Activated CD4-positive, CD25-positive, alpha-beta regulatory T cell treated with anti-CD3 and anti-CD28 coated beads, Interleukin-2, amount 50 U/mL, for 24 hours (primary cell): ENCODE data around the gene LIPT2.
A peak's percentile ranks its signal among the peaks of the same experiment; 100 is the strongest.

ENCODE experiments used
- ATAC-seq, 2 donors: fragments of 150-1000 bp; cut with Tn5 transposase; one replicate each; pipeline ENCODE4 v1.10.0; 2021; ENCODE audit warnings: mild to moderate bottlenecking in 1 of 2, moderate library complexity in 1 of 2

Gene LIPT2

DNA sequence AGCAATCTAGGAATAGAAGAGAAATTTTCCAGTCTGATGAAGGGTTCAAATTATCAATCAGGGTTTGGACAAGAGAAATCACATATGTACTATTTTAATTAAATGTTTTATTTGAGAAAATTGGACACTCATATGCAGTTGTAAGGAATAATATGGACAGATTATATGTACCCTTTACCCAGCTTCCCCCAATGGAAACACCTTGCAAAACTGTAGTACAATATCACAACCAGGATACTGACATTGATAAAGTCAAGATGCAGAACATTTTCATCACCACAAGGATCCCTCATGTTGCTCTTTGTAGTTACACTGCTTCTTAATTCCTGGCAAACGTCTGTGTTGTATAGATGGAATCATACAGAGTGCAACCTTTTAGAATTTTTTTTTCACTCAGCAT, 1.4 kb upstream of the LIPT2 start:
- no peak for ATAC-seq

DNA sequence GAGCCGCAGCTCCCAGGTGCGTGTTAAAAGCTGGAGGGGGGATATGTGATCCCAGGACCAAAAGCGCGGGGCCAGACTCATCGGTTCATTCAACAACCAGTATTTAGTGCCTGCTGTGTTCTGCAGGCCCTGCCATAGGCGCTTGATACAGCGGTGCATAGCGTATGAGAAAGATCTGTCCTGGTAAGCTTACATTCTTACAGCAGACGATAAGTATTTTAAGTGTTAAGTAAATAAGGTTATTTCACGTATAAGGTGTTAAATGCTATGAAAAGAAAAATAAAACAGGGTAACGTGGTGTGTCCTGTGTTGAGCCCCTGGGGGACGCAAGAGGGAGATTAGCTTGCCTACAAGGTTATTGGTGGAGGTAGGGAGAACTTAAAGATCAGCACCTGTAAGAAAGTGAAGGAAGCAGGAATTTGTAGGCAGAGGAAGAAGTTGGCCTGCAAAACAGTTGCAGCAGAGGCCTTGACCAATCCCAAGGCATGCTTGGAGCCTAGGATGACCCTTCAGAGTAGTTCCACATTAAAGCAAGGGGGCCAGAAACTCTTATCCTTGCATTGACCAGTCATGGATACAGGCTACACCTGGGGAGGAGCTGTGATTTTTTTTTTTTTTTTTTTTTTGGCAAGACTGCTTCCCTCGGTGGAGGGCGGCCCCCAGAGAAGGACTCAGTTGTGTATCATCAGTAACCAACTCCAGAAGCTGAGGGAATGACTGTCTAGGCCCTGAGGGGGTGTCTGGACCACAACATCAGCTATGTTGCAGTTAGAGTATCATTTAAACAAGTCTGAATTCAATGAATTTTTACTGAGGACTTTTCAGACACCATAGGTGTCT, 487 bp upstream of the LIPT2 start:
- ATAC-seq = no peak

GRCh38 chr11:74492084-74492483, 1.4 kb downstream of the LIPT2 start:
- ATAC-seq = no peak

DNA sequence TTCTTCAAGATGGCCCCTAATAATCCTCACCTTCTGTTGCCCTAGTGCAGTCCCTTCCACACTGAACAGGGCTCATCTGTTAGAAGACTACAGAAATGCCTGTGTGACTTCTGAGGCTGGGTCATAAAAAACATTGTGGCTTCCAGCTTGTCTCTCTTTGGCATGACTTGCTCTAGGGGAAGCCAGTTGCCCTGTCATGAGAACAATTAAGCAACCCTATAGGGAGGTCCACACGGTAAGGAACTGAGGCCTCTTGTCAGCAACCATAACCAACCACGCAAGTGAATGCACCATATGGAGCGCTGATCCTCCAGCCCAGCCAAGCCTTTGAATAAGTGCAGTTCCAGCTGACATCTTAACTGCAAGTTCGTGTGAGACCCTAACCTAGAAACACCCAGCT, 2.6 kb downstream of the LIPT2 start:
- ATAC-seq = no peak

GRCh38 chr11:74487875-74488274, 5.6 kb downstream of the LIPT2 start:
- ATAC-seq = no peak

DNA sequence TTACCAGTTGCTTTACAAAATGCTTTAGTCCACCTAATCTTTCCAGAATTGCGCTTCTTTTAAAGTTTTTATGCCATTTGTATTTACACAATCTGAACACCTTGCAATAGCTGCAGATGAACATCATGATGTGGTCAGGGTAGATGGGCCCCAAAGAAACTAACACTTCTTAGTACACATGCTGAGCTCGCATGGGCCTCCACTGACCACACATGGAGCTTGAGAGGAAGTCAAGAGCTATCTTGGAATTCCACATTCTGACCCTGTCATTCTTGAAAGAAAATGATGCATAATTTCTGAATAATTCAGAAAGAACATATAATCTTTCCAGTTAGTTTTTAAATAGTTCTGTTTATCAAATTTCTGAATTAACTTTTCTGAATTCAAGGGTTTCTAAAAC, 7.7 kb downstream of the LIPT2 start:
- ATAC-seq = no peak

DNA sequence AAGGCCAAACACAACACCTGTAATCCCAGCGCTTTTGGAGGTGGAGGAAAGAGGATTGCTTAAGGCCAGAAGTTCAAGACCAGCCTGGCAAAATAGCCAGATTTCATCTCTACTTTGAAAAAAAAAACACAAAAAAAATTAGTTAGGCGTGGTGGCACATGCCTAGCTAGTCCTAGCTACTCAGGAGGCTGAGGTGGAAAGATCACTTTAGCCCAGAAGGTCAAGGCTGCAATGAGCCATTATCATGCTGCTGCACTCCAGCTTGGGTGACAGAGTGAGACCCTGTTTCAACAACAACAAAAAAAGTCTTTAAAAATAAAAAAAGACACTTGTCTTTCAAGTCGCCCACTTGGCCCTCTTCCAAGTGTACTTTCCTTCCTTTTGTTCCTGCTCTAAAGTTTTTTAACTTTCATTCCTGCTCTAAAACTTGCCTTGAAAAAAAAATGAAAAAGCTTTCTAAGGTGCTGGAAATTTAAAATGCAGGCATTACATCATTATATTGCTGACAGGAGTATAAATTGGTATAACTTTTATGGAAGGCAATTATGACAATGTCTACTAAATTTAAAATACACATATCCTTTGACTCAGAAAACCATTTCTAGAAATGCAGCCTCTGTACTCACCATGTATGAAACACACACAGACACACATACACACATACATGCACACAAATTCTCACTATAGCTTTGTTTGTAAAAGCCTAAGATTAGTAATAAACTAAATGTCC, 12.7 kb downstream of the LIPT2 start:
- ATAC-seq = no peak

GRCh38 chr11:74479732-74480123, 13.8 kb downstream of the LIPT2 start:
- no peak for ATAC-seq

DNA sequence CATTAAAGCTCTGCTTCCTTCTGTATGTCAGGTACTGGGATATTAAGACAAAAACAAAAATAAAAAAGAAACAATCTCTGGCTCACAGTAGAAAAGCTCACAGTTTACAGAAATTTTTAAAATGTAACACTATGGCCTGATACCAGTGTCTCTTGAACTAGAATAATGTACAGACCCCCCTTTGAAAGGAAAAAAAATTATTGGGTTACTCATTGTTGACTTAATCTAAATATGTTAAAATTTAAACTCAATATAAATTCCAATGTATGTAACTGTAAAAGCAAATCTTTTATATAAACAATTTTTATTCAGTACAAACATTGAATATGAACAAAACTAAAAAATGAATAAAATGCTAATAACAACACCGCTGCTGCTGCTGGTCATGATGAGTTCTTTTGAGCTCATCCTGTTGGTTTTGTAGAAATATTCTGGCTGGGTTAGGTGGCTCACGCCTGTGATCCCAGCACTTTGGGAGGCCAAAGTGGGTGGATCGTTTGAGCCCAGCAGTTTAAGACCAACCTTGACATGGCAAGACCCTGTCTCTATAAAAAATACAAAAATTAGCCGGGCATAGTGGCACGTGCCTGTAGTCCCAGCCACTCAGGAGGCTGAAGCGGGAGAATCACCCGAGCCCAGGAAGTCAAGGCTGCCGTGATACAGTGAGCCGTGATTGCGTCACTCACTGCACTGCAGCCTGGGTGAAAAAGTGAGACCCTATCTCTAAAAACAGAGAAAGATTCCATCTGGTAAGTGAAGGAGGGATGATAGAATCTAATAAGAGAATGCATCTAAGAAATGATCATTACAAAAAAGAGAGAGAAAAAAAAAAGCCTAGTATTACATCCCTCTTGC, 14.4 kb downstream of the LIPT2 start:
- ATAC-seq = no peak

- no peak for ATAC-seq
Measured at GRCh38 chr11:74476536-74476935, 17.0 kb downstream of the LIPT2 start.

GRCh38 chr11:74474316-74474715, 19.2 kb downstream of the LIPT2 start:
- no peak for ATAC-seq

GRCh38 chr11:74473382-74474173, 19.9 kb downstream of the LIPT2 start:
- ATAC-seq = no peak

- peak in 1 of 2 donors; percentile 36 for ATAC-seq
Measured at GRCh38 chr11:74471668-74472429, 21.7 kb downstream of the LIPT2 start.

- no peak for ATAC-seq
Measured at GRCh38 chr11:74471037-74471436, 22.5 kb downstream of the LIPT2 start.

DNA sequence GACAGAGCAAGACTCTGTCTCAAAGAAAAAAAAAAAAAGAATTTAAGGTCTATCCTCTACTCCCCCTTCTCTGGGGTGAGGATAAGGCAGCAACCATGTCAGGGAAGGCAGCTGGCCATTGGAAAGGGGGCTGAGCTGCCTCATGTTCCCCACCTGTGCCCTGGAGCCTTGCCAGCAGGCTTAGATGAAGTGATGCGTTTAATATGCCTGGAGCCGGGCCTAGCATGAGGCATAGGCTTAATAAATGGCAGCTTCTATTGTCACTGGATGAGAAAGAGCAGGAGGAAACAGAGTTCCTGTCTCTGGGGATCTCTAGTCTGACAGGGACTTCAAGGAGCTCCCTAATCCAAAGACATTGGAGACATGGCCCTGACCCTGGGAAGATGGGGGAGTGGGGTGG, 23.0 kb downstream of the LIPT2 start:
- no peak for ATAC-seq

DNA sequence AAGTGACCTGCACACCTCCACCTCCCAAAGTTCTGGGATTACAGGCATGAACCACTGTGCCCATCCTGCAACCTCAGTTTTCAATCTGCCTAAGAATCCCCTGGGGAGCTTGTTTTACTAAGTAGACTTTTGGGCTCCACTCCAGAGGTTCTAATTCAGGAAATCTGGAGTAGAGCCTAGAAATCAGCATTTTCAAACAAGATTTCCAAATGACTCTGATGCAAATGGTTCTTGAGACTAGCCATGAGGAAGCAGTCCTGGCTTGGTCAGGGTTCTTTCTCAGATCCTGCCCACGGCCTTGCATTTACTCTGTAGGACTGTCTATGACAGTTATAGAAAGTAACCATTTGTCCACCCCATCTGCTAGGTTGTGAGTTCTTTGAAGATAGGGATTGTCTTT, 24.6 kb downstream of the LIPT2 start:
- ATAC-seq = no peak

DNA sequence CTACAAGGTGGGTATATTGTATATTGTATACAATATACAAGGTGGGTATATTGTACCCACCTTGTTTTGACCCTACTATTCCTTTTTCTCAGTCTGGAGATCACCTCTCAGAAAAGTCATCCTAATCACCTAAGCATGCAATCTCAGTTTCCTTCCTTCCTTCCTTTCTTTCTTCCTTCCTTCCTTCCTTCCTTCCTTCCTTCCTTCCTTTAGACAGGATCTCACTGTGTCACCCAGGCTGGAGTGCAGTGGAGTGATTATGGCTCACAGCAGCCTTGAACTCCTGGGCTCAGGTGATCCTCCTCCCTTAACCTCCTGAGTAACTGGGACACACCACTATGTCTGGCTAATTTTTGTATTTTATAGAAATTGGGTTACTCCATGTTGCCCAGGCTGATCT, 25.0 kb downstream of the LIPT2 start:
- no peak for ATAC-seq

DNA sequence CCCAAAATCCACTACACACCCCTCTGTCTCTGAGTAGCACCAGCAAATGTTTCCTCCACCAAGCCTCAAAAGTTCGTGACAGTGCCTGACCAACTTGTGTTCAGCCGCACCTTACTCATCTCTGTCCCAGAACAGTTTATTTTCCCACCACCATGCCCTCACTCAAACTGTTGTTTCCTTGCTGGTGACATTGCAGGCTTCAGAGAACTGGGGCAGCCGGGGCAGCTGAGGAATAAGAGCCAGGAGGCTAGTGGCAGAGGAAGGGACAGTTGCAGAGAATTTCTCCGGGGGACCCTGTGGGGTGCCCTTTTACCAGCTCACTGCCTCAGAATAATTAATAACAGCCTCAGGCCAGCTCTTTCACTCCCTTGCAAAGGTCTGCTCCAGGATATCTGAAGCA, 25.5 kb downstream of the LIPT2 start:
- ATAC-seq = no peak

- no peak for ATAC-seq
Measured at GRCh38 chr11:74466916-74467885, 26.3 kb downstream of the LIPT2 start, which contains the start of gene KCNE3. KCNE3 (minus strand) TSS chr11:74467549; CDS start chr11:74457563, 9,986 bp downstream.

- ATAC-seq = no peak
Measured at GRCh38 chr11:74465291-74465708, 28.2 kb downstream of the LIPT2 start.
